ENCODE results near the gene GPBP1.
"Not testable (repeated sequence)": the region's sequence is repeated elsewhere in the genome, so short reads cannot be mapped to it uniquely, and the experiment has no call there.

Gene GPBP1

GRCh38 chr5:57164124-57164523 is 9.7 kb upstream of the GPBP1 start:
- no peak overlapping the region for H2AFZ ChIP-seq
- H3K4me3 ChIP-seq (ENCODE audit: low read depth, low read length): no peak overlapping the region
- H3K27ac ChIP-seq: no peak overlapping the region
- no peak overlapping the region for H3K9ac ChIP-seq
- no peaks in the 10 kb centered on the region for H3K4me1 ChIP-seq
- no peak overlapping the region for H3K4me2 ChIP-seq (ENCODE audit: low read length)
- H3K79me2 ChIP-seq: no peaks in the 10 kb centered on the region
- no peaks in the 10 kb centered on the region for H3K9me3 ChIP-seq (ENCODE audit: control insufficient read depth, low read length)
- no peaks in the 10 kb centered on the region for H3K36me3 ChIP-seq (ENCODE audit: control insufficient read depth, insufficient read depth, low read length)
- no peak for TF ChIP-seq CTCF (IDR thresholded peaks at IDR 0.05)
- no peaks in the 10 kb centered on the region for H3K27me3 ChIP-seq (ENCODE audit: control insufficient read depth, insufficient read depth, low read length)

- not testable (repeated sequence) for H3K27ac ChIP-seq; H3K9ac ChIP-seq; H3K4me3 ChIP-seq (ENCODE audit: low read depth, low read length); H3K4me1 ChIP-seq; H3K9me3 ChIP-seq (ENCODE audit: control insufficient read depth, low read length); H3K36me3 ChIP-seq (ENCODE audit: control insufficient read depth, insufficient read depth, low read length); H3K4me2 ChIP-seq (ENCODE audit: low read length); H3K79me2 ChIP-seq; H2AFZ ChIP-seq; H3K27me3 ChIP-seq (ENCODE audit: control insufficient read depth, insufficient read depth, low read length)
Measured at GRCh38 chr5:57165171-57165570, 8.7 kb upstream of the GPBP1 start.

- no peaks in the 10 kb centered on the region for H3K9me3 ChIP-seq (ENCODE audit: control insufficient read depth, low read length)
- H3K4me3 ChIP-seq (ENCODE audit: low read depth, low read length): no peak overlapping the region
- no peaks in the 10 kb centered on the region for H3K27me3 ChIP-seq (ENCODE audit: control insufficient read depth, insufficient read depth, low read length)
- no peaks in the 10 kb centered on the region for H3K79me2 ChIP-seq
- no peaks in the 10 kb centered on the region for H3K36me3 ChIP-seq (ENCODE audit: control insufficient read depth, insufficient read depth, low read length)
- H3K4me2 ChIP-seq (ENCODE audit: low read length): no peak overlapping the region
- H3K4me1 ChIP-seq: no peaks in the 10 kb centered on the region
- no peak for TF ChIP-seq CTCF (IDR thresholded peaks at IDR 0.05)
- no peak overlapping the region for H3K27ac ChIP-seq
- H2AFZ ChIP-seq: no peak overlapping the region
- H3K9ac ChIP-seq: no peak overlapping the region
Measured at GRCh38 chr5:57166276-57166675, 7.6 kb upstream of the GPBP1 start.

GRCh38 chr5:57167201-57167600 is 6.7 kb upstream of the GPBP1 start:
- Histone ChIP-seq H3K4me3 (ENCODE audit: low read depth, low read length) (no peak overlapping the region), H3K27ac (no peak overlapping the region), H3K9ac (no peak overlapping the region), H3K9me3 (ENCODE audit: control insufficient read depth, low read length) (no peaks in the 10 kb centered on the region), H2AFZ (no peak overlapping the region), H3K27me3 (ENCODE audit: control insufficient read depth, insufficient read depth, low read length) (no peaks in the 10 kb centered on the region), H3K36me3 (ENCODE audit: control insufficient read depth, insufficient read depth, low read length) (no peaks in the 10 kb centered on the region), H3K79me2 (no peaks in the 10 kb centered on the region), H3K4me1 (no peaks in the 10 kb centered on the region), H3K4me2 (ENCODE audit: low read length) (no peak overlapping the region)
- no peak for TF ChIP-seq CTCF (IDR thresholded peaks at IDR 0.05)

GRCh38 chr5:57170116-57170515 is 3.7 kb upstream of the GPBP1 start:
- not testable (repeated sequence) for H3K27me3 ChIP-seq (ENCODE audit: control insufficient read depth, insufficient read depth, low read length); H3K9ac ChIP-seq; H3K27ac ChIP-seq; H3K9me3 ChIP-seq (ENCODE audit: control insufficient read depth, low read length); H2AFZ ChIP-seq; H3K36me3 ChIP-seq (ENCODE audit: control insufficient read depth, insufficient read depth, low read length); H3K4me2 ChIP-seq (ENCODE audit: low read length); H3K4me3 ChIP-seq (ENCODE audit: low read depth, low read length); H3K79me2 ChIP-seq; H3K4me1 ChIP-seq

GRCh38 chr5:57171816-57172465 is 1.9 kb upstream of the GPBP1 start:
- TF ChIP-seq CTCF (IDR thresholded peaks at IDR 0.05): no peak
- peak overlapping the region; percentile 98 for H2AFZ ChIP-seq
- H3K4me1 ChIP-seq: peaks cover 4% of the 10 kb centered on the region
- no peaks in the 10 kb centered on the region for H3K27me3 ChIP-seq (ENCODE audit: control insufficient read depth, insufficient read depth, low read length)
- no peaks in the 10 kb centered on the region for H3K9me3 ChIP-seq (ENCODE audit: control insufficient read depth, low read length)
- H3K4me2 ChIP-seq (ENCODE audit: low read length): peak overlapping the region; percentile 82
- H3K9ac ChIP-seq: no peak overlapping the region
- peak overlapping the region; percentile 99 for H3K4me3 ChIP-seq (ENCODE audit: low read depth, low read length)
- H3K79me2 ChIP-seq: peaks cover 9% of the 10 kb centered on the region
- H3K36me3 ChIP-seq (ENCODE audit: control insufficient read depth, insufficient read depth, low read length): no peaks in the 10 kb centered on the region
- peak overlapping the region; percentile 99 for H3K27ac ChIP-seq

All from parathyroid adenoma (tissue), 2 donors.